ENCODE measurements around the gene CLEC10A.

GRCh38 chr17:7079581-7080455 is at the start of gene CLEC10A:
- TF ChIP-seq SUZ12 (IDR thresholded peaks at IDR 0.05; ENCODE audit: extremely low read depth, insufficient read depth, insufficient read length) (no peak), ZNF274 (IDR thresholded peaks at IDR 0.05; ENCODE audit: low read depth, low read length) (no peak)

Data from NT2/D1 (cell line).